Activated B cell treated with CpG ODN at 0.5 μM for 24 hours (primary cell): ENCODE measurements around the gene PITRM1. TPM values are rescaled to one million over a fixed set of nuclear protein-coding genes. Genes with fewer than 3 reads are reported as not detected.
A peak's percentile ranks its signal among the peaks of the same experiment; 100 is the strongest.

ENCODE experiments used
- ATAC-seq: fragments of 200-7000 bp; cut with Tn5 transposase; one replicate; pipeline ENCODE4 v1.10.0; 2021; ENCODE audit warnings: low read depth, mild to moderate bottlenecking, moderate library complexity
- CTCF ChIA-PET: fragments of 350-600 bp; sonication (Branson Sonifier 250); formaldehyde crosslinking; loops from one replicate; lab custom pipeline; 2021; ENCODE audit warnings: antibody characterized with exemption; lab: Charles Lee
- POLR2A ChIA-PET: fragments of 350-600 bp; sonication (Branson Sonifier 250); formaldehyde crosslinking; loops from one replicate; lab custom pipeline; 2021; ENCODE audit warnings: antibody characterized with exemption; lab: Charles Lee
- DNase-seq: peaks from one replicate; pipeline ENCODE4 v3.0.0; 2022
- H3K27ac Mint-ChIP-seq: one replicate; pipeline ENCODE4 v1.8.0; 2020; ENCODE audit warnings: mixed read lengths
- H3K27me3 Mint-ChIP-seq: one replicate; pipeline ENCODE4 v1.8.0; 2021; ENCODE audit warnings: mixed read lengths
- H3K36me3 Mint-ChIP-seq: one replicate; pipeline ENCODE4 v1.8.0; 2021; ENCODE audit warnings: low read depth, mixed read lengths
- H3K4me1 Mint-ChIP-seq: one replicate; pipeline ENCODE4 v1.8.0; 2021; ENCODE audit warnings: mixed read lengths
- H3K4me3 Mint-ChIP-seq: one replicate; pipeline ENCODE4 v1.8.0; 2020; ENCODE audit warnings: mild to moderate bottlenecking, mixed read lengths
- H3K9me3 Mint-ChIP-seq: one replicate; pipeline ENCODE4 v1.8.0; 2020; ENCODE audit warnings: mixed read lengths
- CTCF ChIP-seq: fragments of 200-600 bp; IDR thresholded peaks from one replicate; pipeline ENCODE4 v1.8.0; 2022; ENCODE audit warnings: antibody characterized with exemption, mild to moderate bottlenecking
- intact Hi-C: fragments of 100-400 bp; cut with micrococcal nuclease; formaldehyde crosslinking; loops from one replicate; pipeline ENCODE4 v1.15.1; 2024
- total RNA-seq: library from RNA; stranded (reverse); gene quantifications from 2 replicates; pipeline ENCODE4 v1.2.3, GENCODE V29; 2022

Gene PITRM1
- total RNA-seq, 1 donor from 2014 or later = 60.7 TPM

- no peak overlapping the region for H3K27ac Mint-ChIP-seq
- DNase-seq (no peak), ATAC-seq (no peak)
- ChIA-PET CTCF (no interaction called here), POLR2A (no interaction called here)
- H3K4me1 Mint-ChIP-seq = peaks cover 23% of the 10 kb centered on the region
- H3K36me3 Mint-ChIP-seq = peaks cover 46% of the 10 kb centered on the region
- TF ChIP-seq CTCF = no peak
- H3K4me3 Mint-ChIP-seq = no peak overlapping the region
- no peaks in the 10 kb centered on the region for H3K9me3 Mint-ChIP-seq
- intact Hi-C loops = no loop called here
- H3K27me3 Mint-ChIP-seq = no peaks in the 10 kb centered on the region
Measured at GRCh38 chr10:3096149-3096548, 76.4 kb downstream of the PITRM1 start.

- ATAC-seq (peak; percentile 28), DNase-seq (no peak)
- H3K36me3 Mint-ChIP-seq = peaks cover 45% of the 10 kb centered on the region
- TF ChIP-seq CTCF = no peak
- POLR2A ChIA-PET = no interaction called here
- intact Hi-C loops = no loop called here
- no peaks in the 10 kb centered on the region for H3K27me3 Mint-ChIP-seq
- H3K4me1 Mint-ChIP-seq = peaks cover 23% of the 10 kb centered on the region
- no peaks in the 10 kb centered on the region for H3K9me3 Mint-ChIP-seq
- H3K4me3 Mint-ChIP-seq = peak overlapping the region; percentile 9
- peak overlapping the region; percentile 31 for H3K27ac Mint-ChIP-seq
- CTCF ChIA-PET = no interaction called here
Measured at GRCh38 chr10:3095373-3096139, 77.0 kb downstream of the PITRM1 start.

GRCh38 chr10:3094609-3095036, 78.0 kb downstream of the PITRM1 start:
- TF ChIP-seq CTCF = no peak
- DNase-seq (no peak), ATAC-seq (no peak)
- Mint-ChIP-seq H3K4me1 (peaks cover 23% of the 10 kb centered on the region), H3K27me3 (no peaks in the 10 kb centered on the region), H3K27ac (no peak overlapping the region), H3K9me3 (no peaks in the 10 kb centered on the region), H3K36me3 (peaks cover 42% of the 10 kb centered on the region), H3K4me3 (no peak overlapping the region)
- ChIA-PET CTCF (no interaction called here), POLR2A (no interaction called here)
- intact Hi-C loops = no loop called here

GRCh38 chr10:3093996-3094395, 78.6 kb downstream of the PITRM1 start:
- no peaks in the 10 kb centered on the region for H3K9me3 Mint-ChIP-seq
- ATAC-seq (no peak), DNase-seq (no peak)
- no peak overlapping the region for H3K27ac Mint-ChIP-seq
- H3K4me1 Mint-ChIP-seq = peaks cover 23% of the 10 kb centered on the region
- intact Hi-C loops = no loop called here
- H3K36me3 Mint-ChIP-seq = peaks cover 40% of the 10 kb centered on the region
- CTCF ChIA-PET = no interaction called here
- POLR2A ChIA-PET = no interaction called here
- no peak for TF ChIP-seq CTCF
- H3K4me3 Mint-ChIP-seq = no peak overlapping the region
- no peaks in the 10 kb centered on the region for H3K27me3 Mint-ChIP-seq

GRCh38 chr10:3091921-3092320, 80.7 kb downstream of the PITRM1 start:
- no peak overlapping the region for H3K27ac Mint-ChIP-seq
- H3K4me3 Mint-ChIP-seq = no peak overlapping the region
- TF ChIP-seq CTCF = no peak
- intact Hi-C loops = no loop called here
- ChIA-PET POLR2A (no interaction called here), CTCF (no interaction called here)
- ATAC-seq (no peak), DNase-seq (no peak)
- H3K4me1 Mint-ChIP-seq = peaks cover 23% of the 10 kb centered on the region
- no peaks in the 10 kb centered on the region for H3K27me3 Mint-ChIP-seq
- no peaks in the 10 kb centered on the region for H3K9me3 Mint-ChIP-seq
- H3K36me3 Mint-ChIP-seq = peaks cover 43% of the 10 kb centered on the region
